DND-41 (cell line): ENCODE data around the gene CD36.

Experiments
- ATAC-seq: fragments of 200-7000 bp; cut with Tn5 transposase; 3 replicates; pipeline ENCODE4 v1.9.1; 2021; ENCODE audit warnings: low read depth; ENCODE audit not compliant: insufficient read depth
- DNase-seq: peaks from one replicate; pipeline ENCODE4 v3.0.0-alpha.2; 2020
- H2AFZ ChIP-seq: 2 replicates; pipeline ENCODE4 v1.6.0; 2012; ENCODE audit warnings: low read depth, low read length
- H3K27ac ChIP-seq: 2 replicates; pipeline ENCODE4 v1.5.1; 2012; ENCODE audit warnings: low read length, inconsistent platforms
- H3K27me3 ChIP-seq: fragments of 200-600 bp; sonication (generic); 2 replicates; pipeline ENCODE4 v1.6.0; 2012; ENCODE audit warnings: low read length, mild to moderate bottlenecking, inconsistent platforms; ENCODE audit not compliant: insufficient read depth, poor library complexity
- H3K36me3 ChIP-seq: 2 replicates; pipeline ENCODE4 v1.5.1; 2012; ENCODE audit warnings: low read length, inconsistent platforms; ENCODE audit not compliant: insufficient read depth
- H3K4me1 ChIP-seq: 2 replicates; pipeline ENCODE4 v1.5.1; 2012; ENCODE audit warnings: mild to moderate bottlenecking, low read length; ENCODE audit not compliant: insufficient read depth
- H3K4me2 ChIP-seq: 2 replicates; pipeline ENCODE4 v1.6.0; 2012; ENCODE audit warnings: mild to moderate bottlenecking, moderate library complexity, low read length, inconsistent platforms; ENCODE audit not compliant: insufficient read depth
- H3K4me3 ChIP-seq, 2 experiments: fragments of 200-600 bp in 1 of 2; shearing (Covaris generic) in 1 of 2; 2 replicates each; pipeline ENCODE4 v1.5.1; 2012 to 2016; ENCODE audit warnings: inconsistent platforms in 2 of 2, low read length in 2 of 2, mild to moderate bottlenecking in 2 of 2, low read depth in 1 of 2, moderate library complexity in 1 of 2
- H3K79me2 ChIP-seq: 2 replicates; pipeline ENCODE4 v1.6.0; 2012; ENCODE audit warnings: low read length, inconsistent platforms; ENCODE audit not compliant: insufficient read depth
- H3K9ac ChIP-seq: 2 replicates; pipeline ENCODE4 v1.6.0; 2012; ENCODE audit warnings: low read depth, mild to moderate bottlenecking, inconsistent platforms, low read length, moderate library complexity
- H3K9me3 ChIP-seq: 2 replicates; pipeline ENCODE4 v1.5.1; 2012; ENCODE audit warnings: low read length, moderate library complexity, mild to moderate bottlenecking, inconsistent platforms; ENCODE audit not compliant: insufficient read depth, severe bottlenecking
- H4K20me1 ChIP-seq: 2 replicates; pipeline ENCODE4 v1.6.0; 2012; ENCODE audit warnings: low read length; ENCODE audit not compliant: insufficient read depth
- CTCF ChIP-seq: IDR thresholded peaks from 2 replicates; pipeline ENCODE4 v1.5.1; 2012; ENCODE audit warnings: borderline replicate concordance, low read length, moderate library complexity, mild to moderate bottlenecking; ENCODE audit not compliant: poor library complexity, severe bottlenecking; ENCODE audit errors: extremely low read depth
- EZH2 ChIP-seq: IDR thresholded peaks from 3 replicates; pipeline ENCODE4 v1.6.1; 2012; ENCODE audit warnings: borderline replicate concordance, low read depth, mild to moderate bottlenecking, moderate library complexity, low read length, inconsistent platforms; ENCODE audit not compliant: severe bottlenecking

CD36 gene

DNA sequence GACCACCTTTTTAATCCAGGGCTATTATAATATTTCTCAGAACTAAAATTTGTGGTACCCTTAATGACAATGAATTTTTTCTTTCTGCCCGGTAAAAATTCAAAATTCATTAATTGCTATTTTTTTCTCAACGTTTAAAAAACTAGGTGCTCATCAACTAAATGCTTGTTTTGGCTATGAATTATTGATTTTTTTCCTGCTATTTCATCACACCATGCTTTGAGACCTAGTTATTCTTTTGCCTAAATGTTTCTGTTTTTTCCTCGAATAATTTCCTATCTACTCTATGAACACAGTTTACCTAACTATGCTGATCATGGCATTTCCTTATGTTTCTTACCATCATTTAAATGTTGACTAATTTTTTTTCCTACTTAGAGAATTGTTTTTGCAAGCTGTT lies 5.6 kb upstream of the CD36 start:
- Histone ChIP-seq H3K79me2 (no peaks in the 10 kb centered on the region), H3K9ac (no peak overlapping the region), H3K36me3 (no peaks in the 10 kb centered on the region), H3K9me3 (no peaks in the 10 kb centered on the region), H3K4me3 (no peak overlapping the region), H4K20me1 (no peaks in the 10 kb centered on the region), H3K4me1 (no peaks in the 10 kb centered on the region), H3K4me2 (no peak overlapping the region), H3K27ac (no peak overlapping the region), H2AFZ (no peak overlapping the region), H3K27me3 (no peaks in the 10 kb centered on the region)
- ATAC-seq: no peak
- TF ChIP-seq CTCF (no peak), EZH2 (no peak)
- no peak for DNase-seq

- Histone ChIP-seq H3K79me2 (no peaks in the 10 kb centered on the region), H3K36me3 (no peaks in the 10 kb centered on the region), H4K20me1 (no peaks in the 10 kb centered on the region), H3K27ac (no peak overlapping the region), H3K4me1 (no peaks in the 10 kb centered on the region), H3K9ac (no peak overlapping the region), H3K4me3 (no peak overlapping the region), H3K9me3 (no peaks in the 10 kb centered on the region), H2AFZ (no peak overlapping the region), H3K27me3 (no peaks in the 10 kb centered on the region), H3K4me2 (no peak overlapping the region)
- TF ChIP-seq CTCF: no peak
- TF ChIP-seq EZH2: no peak
- no peak for DNase-seq
- ATAC-seq: no peak
Measured at GRCh38 chr7:80634505-80634904, 3.9 kb upstream of the CD36 start.

- no peaks in the 10 kb centered on the region for H4K20me1 ChIP-seq
- H3K4me2 ChIP-seq: no peak overlapping the region
- TF ChIP-seq EZH2 (no peak), CTCF (no peak)
- H2AFZ ChIP-seq: no peak overlapping the region
- H3K36me3 ChIP-seq: no peaks in the 10 kb centered on the region
- H3K9ac ChIP-seq: no peak overlapping the region
- H3K27ac ChIP-seq: no peak overlapping the region
- H3K79me2 ChIP-seq: no peaks in the 10 kb centered on the region
- no peaks in the 10 kb centered on the region for H3K27me3 ChIP-seq
- no peak for DNase-seq
- ATAC-seq: no peak
- no peak overlapping the region for H3K4me3 ChIP-seq
- no peaks in the 10 kb centered on the region for H3K4me1 ChIP-seq
- H3K9me3 ChIP-seq: no peaks in the 10 kb centered on the region
Measured at GRCh38 chr7:80635533-80635932, 2.9 kb upstream of the CD36 start.

DNA sequence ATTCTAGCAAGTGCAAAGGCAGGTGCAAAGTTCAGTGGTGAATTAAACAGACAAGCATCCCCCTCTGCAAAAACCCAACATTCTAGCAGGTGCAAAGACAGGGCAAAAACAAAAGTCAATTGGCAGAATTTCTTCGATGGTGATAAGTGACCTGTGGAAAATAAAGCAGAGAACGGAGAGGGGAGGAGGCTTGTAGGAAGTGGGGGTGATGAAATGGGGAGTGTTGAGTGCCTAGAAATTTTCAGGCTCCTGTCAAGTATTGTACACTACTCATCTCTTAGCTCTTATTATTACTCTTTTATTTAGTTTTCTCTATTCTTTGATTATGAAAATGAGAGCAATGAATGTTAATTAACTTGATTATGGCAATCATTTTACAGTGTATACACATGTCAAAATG lies 2.4 kb upstream of the CD36 start:
- Histone ChIP-seq H3K9ac (no peak overlapping the region), H3K79me2 (no peaks in the 10 kb centered on the region), H3K4me2 (no peak overlapping the region), H3K27ac (no peak overlapping the region), H3K4me1 (no peaks in the 10 kb centered on the region), H4K20me1 (no peaks in the 10 kb centered on the region), H3K27me3 (no peaks in the 10 kb centered on the region), H3K4me3 (no peak overlapping the region), H3K36me3 (no peaks in the 10 kb centered on the region), H3K9me3 (no peaks in the 10 kb centered on the region), H2AFZ (no peak overlapping the region)
- ATAC-seq (no peak), DNase-seq (no peak)
- TF ChIP-seq CTCF (no peak), EZH2 (no peak)
